Upper lobe of left lung (tissue), 4 donors: ENCODE data around the gene KIF1C.

Experiments used
- CTCF ChIP-seq, 6 experiments: fragments of 450-650 bp in 4 of 6; fragments of 200-600 bp in 2 of 6; sonication (generic) in 2 of 6; IDR thresholded peaks; one replicate each; pipeline ENCODE4 v1.5.1; 2016 to 2019; ENCODE audit warnings: antibody characterized with exemption in 6 of 6
- EP300 ChIP-seq, 4 donors: sonication (generic); formaldehyde crosslinking; IDR thresholded peaks; one replicate each; pipeline ENCODE4 v1.5.1; 2017; ENCODE audit warnings: antibody characterized with exemption in 4 of 4, control low read depth in 2 of 4
- POLR2A ChIP-seq, 4 donors: fragments of 450-650 bp; IDR thresholded peaks; one replicate each; pipeline ENCODE4 v1.5.1; 2016 to 2017; ENCODE audit warnings: antibody characterized with exemption in 4 of 4, mild to moderate bottlenecking in 2 of 4
- POLR2AphosphoS5 ChIP-seq, 2 donors: sonication (generic); formaldehyde crosslinking; IDR thresholded peaks; one replicate each; pipeline ENCODE4 v1.5.1; 2017; ENCODE audit warnings: antibody characterized with exemption in 2 of 2

GRCh38 chr17:4955091-4955490, 42.7 kb upstream of the KIF1C start:
- no peak for TF ChIP-seq CTCF (IDR thresholded peaks at IDR 0.05)
- no peak for TF ChIP-seq EP300 (IDR thresholded peaks at IDR 0.05)
- no peak for TF ChIP-seq POLR2A (IDR thresholded peaks at IDR 0.05)
- no peak for TF ChIP-seq POLR2AphosphoS5 (IDR thresholded peaks at IDR 0.05)
